HS-5 (cell line): ENCODE data around the gene AFG1L.
A peak's percentile ranks its signal among the peaks of the same experiment; 100 is the strongest.

Source experiments
- DNase-seq: peaks from one replicate; pipeline ENCODE4 v3.0.0-alpha.2; 2012; ENCODE audit warnings: low read depth

The AFG1L gene

DNA sequence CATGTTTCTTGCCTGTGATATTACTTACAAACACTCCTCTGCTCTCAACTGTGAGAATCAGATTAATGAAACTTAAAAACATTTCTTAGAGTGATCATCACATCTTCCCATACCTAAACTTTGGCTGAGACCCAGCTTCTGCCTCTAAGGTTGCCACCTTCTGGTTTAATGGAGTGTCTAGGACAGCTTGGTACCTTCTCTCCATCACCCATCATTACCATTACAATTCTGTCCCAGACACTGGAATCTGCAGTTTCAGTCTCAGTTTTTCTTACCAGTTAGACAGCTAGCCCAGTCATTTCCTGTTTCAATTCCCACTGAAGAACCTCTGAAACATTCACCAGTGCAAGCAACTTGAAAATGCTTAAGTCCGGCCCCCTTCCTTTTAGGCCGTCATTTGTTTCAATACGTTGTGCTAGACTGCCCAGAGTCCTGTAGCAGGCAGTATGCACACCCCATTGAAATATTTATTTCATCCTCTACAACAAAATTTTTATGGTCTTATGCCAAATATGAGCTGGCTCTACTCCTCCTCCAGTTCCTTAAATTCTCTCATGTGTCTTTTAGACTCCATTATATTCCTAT lies 158.8 kb downstream of the AFG1L start:
- DNase-seq: peak; percentile 11

DNA sequence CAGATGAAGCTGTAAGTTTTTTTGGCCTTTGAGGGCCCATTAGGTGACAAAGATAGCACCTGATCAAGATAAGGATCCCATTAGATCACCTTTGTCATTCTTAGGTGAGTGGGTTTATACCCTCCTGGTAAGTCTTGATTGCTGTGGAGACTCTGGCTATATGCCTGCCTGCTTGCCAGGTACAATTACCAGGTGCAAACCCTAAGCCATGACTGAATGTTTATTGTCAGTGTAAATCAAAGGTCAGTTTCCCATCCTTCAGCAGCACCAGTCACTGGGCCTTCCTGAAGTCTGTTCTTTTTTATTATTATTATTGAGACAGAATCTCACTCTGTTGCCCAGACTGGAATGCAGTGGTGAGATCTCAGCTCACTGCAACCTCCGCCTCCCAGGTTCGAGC lies 159.5 kb downstream of the AFG1L start:
- DNase-seq: no peak

DNA sequence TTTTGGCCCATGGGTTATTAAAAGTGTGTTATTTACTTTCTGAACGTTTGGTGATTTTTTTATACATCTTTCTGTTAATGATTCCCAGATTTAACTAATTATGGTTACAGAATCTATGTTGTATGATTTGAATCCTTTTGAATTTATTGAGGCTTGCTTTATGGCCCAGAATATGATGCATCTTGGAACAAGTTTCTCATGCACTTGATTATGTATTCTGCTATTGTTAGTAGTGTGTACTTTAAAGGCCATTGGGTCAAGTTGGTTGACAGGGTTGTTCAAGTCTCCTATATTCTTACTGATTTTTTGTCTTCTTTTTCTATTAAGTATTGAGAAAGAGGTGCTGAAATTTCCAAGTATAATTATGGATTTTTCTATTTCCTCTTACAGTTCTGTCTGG lies 160.8 kb downstream of the AFG1L start:
- no peak for DNase-seq

DNA sequence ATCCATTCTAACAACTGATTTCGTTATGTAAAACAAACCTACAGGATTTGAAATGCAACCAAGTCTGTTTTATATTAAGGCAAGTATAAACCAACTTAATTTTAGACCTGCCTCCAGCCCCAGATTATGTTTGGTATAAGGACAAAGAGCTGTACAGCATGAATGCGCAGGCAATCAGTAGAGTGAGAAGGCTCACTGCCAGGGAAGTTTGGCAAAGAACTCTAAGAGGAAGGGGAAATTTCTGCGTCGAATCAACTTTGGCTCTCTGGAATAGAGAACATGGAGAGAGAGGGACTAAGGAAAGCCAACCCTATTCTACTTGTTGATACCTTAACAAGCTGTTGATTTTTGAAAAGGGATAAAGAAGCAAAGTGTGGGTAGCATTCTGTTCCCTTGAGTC lies 168.9 kb downstream of the AFG1L start:
- DNase-seq: no peak

DNA sequence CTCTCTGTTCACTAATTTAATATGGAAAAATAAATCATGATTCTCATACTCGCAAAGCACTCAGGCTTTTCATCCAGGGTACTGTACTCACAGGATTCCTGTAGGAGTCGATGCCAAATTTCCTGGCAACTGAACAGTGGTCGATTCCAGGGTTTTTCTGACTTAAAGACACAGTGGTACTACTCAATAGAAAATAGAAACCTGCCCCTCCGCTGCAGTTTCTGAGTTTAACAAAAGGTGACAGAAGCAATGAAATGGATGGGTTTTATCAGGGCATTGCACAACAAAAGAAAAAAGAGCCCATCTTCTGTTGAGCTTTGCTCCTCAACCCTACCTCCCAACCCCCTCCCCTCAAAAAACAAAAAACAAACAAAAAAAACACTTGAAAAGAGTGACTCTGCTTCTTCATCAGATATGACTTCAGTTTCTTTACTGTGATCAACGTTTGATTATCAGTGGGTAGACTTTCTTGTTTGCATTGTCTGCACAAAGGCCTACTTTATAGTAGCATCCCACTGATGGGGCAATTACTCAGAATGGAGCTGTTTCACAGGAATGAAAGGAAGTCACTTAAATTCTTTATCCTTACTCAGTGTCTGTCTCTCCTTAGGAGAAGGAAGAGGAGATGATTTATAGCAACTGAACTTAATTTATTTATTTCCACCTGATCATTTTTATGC lies 169.7 kb downstream of the AFG1L start:
- DNase-seq: no peak

DNA sequence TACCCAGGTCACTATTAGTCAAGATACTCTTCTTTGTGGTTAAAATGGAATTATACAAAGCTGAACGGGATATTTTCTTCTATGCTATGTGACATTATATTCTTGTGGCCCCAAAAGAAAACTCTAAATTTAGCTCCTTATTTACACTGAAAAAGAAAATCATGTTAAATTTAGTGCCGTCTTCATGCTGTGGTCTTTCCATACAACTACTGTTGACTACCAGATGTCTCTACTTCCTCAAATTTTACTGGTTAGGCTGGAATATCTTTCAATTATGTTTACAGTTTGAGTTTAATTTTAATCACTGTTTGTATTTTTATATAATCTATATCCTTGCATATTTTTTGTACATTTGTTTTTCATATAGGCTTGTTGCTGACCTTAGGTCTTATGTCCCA lies 170.2 kb downstream of the AFG1L start:
- DNase-seq: no peak

DNA sequence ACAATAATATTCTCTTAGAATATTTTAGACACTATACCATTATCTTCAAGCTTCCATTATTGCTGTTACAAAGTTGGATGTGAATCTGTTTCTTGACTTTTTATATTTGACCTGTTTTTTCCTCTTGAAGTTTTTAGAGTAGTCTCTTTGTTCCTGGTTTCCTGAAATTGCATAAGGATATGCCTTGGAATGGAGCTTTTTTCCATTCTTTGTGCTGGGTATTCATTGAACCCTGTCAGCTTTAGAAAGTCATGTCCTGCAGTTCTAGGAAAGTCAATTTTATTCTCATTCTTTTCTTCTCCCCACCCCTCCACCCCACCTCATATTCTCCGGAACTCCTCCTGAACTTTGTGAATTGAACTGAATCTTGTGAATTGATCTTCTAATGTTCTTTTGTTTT lies 173.5 kb downstream of the AFG1L start:
- DNase-seq: no peak

DNA sequence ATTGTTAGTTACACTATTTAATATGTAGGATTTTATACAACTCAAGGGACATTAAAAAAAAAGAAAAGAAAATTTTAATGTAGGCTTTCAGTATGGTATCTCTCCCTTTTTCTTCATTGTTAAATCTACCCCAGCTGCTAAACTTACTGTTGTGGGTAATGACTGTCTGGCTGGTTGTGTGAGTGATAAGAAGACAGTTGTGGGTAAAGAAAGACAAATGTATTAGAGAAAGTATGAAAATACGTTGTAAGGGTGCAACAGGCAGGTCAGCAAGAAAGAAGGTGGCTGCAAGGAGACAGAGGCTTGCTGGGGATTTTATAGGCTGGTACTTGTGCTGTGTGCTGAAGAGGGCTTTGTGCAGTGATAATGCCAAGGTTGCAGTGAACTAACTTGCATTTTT lies 174.5 kb downstream of the AFG1L start:
- no peak for DNase-seq

DNA sequence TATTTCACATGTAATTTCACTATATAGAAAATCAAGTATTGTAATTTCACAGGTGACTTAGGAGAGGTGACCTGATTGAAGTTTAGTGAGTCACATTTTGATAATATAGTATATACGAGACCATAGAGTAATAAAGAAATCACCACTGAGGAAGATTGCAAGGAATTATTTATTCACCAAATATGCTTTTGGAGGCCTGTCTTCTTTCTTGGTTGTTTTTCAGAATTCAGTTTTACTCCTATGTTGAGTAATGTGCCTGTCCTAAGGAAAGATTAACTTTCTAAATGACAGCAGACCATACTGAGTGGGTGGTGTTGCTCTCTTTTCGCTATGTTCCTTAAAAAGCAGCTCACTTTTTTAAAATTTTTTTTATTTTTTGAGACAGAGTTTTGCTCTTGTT lies 178.3 kb downstream of the AFG1L start:
- DNase-seq: no peak

DNA sequence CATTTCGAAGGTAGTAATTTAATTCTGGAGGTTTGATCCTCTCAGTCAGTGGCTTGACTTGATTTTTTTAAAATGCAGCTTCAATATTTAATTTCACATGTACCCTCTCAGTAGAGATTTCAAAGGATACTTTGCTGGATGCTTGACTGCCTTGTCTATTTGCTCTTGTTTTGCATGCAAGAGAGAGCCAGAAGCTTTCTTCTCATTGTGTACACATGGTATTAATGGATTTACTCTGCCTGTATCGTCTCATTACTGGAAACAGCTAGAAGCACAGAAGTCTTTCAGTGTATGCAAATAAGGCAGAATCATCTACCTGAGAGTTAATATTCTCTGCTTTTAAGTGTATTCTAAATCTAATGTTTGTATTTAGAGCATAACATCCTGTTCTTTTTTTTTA lies 181.5 kb downstream of the AFG1L start:
- no peak for DNase-seq

DNA sequence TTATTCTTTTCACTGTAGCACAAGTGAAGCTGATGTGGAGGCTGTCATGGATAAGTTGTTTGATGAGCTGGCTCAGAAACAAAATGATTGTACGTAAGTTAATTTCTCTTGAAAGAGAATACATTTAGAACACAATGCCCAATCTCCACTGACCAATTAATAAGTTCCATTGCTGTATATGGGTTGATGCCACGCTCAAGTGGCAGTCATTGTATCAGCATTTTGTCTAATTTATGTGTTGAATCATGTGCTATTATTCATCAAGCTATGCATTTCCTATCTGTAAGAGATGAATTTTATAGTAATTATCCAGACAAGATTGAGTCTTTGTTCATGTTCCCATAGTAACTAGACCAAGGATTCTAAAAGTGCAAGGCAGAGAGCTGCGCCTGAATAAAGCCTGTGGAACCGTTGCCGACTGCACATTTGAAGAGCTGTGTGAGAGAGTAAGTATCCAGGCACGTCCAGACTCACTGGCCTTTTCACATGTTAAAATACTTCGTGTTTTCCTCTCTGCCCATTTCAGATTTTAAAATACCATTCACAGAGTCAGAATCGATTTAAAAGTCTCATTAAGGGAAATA lies 182.1 kb downstream of the AFG1L start:
- no peak for DNase-seq

DNA sequence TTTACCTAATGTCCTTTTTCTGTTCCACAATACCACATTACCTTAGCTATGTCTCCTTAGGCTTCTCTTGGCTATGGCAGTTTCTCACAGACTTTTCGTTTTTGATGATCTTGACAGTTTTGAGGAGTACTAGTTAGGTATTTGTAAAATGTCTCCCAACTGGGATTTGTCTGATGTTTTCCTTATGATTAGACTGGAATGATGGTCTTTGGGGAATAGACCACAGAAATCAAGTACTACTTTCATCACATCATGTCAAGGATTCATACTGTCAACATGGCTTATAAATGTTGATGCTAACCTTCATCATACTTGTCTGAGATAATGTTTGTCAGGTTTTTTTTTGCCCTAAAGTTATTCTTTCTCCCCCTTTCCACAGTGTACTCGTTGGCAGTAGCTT lies 187.7 kb downstream of the AFG1L start:
- DNase-seq: no peak

DNA sequence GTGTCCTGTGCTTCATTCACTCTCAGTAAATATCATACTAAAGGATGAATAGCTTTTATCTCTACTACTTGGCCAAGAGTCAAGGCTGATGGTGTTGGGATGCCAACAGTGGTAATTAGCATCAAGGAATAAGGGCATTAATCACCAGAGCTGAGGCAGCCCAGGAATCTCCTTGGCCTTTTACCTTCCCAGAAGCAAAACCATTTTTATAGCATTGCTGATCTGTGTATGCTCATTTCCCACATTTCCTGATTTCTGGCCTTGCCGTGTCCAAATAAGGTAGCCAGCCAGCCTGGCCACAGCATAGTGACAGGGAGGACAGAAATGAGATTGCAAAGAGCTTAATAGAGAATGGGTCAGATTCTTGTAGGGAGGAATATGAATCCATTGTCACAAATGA lies 189.2 kb downstream of the AFG1L start:
- DNase-seq: no peak

DNA sequence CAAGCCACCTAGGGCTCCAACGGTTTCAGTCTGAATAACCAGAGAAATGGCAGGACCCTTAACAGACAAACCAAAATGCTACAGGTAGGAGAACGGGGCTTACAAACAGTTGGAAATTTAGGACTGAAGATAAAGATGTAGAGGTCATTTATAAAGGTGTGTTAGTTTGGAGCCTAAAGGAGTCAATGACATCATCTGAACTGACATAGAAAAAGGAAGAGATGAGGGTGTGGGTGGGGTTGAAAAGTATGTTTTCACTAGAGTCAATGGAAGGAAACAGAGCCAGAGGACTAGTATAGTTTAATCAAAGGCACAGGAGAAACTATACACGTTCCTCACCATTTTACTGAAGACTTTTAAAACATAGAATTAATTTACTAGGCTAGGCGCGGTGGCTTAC lies 194.8 kb downstream of the AFG1L start:
- no peak for DNase-seq

DNA sequence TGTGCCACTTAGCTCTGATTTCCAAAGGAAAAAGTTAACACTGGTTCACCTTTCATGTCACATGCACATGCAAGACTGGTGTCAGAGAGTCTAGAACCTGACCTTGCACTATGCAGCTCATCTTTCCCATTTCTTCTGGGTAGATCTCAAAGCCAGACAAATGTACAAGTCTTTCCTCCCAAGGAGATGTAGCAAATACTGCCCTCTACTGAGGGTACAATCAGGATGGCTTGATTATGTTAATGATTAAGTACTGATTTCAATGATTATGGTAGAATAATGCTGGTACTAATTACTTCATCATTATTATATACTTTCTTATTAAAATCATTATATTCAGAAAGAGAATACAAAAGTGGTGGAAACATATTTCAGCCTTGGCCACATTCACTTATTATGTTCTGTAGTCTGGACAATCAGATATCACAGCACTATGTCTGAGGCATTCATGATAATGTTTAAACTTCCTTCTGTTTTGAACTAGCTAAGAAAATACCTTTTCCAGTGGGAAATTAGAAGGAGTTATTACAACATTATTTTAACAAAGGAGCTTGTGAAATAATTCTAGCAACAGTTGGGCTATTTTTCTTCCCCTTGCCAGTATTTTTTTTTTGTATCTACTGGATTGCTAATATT lies 197.4 kb downstream of the AFG1L start:
- DNase-seq: peak; percentile 13

DNA sequence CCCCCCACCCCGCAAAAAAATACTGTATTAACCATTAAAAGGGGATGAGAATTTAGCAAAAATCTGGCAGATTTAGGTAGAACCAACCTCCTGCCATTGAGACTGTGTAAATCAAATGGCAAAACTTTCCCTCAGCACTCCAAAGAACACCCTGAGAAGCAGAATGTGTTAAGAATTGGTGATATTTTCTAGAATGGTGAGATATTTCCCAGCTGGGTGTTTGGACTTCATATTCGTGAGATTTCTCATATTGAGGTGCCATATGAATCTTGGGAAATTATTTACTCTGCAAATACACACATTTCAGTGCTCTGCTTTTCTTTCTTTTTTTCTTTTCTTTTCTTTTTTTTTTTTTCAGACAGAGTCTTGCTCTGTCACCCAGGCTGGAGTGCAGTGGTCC lies 199.6 kb downstream of the AFG1L start:
- no peak for DNase-seq

DNA sequence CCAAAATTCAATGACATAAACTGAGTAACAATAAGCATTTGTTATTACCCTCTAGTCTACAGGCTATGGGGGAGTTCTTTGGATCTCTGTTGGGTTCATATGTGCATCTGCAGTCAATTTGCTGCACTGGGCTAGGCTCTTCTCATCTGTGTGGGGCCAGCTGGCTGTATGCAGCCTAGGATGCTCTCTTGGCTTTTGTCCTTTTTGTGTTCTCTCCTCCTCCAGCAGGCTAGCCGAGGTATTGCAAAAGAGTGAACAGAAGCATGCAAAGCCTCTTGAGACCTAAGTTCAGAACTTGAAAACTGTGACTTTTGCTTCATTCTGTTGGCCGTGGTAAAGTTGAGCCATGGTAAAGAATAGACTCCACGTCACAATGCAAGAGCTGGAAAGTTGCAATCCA lies 203.0 kb downstream of the AFG1L start:
- no peak for DNase-seq

DNA sequence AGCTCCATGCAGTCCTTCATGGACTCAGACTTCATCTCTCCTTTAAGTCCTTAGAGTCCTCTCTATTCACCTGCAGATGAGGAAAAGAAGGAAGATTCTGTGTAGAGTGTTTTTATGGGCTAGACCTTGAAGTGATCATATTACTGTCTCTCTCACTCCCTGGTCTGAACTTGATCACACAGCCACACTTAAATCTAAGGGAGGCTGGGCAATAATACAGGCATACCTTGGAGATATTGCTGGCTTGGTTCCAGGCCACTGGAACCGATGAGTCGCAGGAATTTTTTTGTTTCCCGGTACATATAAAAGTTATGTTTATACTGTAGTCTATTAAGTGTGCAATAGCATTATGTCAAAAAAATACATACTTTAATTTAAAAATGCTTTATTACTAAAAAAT lies 206.7 kb downstream of the AFG1L start:
- no peak for DNase-seq

DNA sequence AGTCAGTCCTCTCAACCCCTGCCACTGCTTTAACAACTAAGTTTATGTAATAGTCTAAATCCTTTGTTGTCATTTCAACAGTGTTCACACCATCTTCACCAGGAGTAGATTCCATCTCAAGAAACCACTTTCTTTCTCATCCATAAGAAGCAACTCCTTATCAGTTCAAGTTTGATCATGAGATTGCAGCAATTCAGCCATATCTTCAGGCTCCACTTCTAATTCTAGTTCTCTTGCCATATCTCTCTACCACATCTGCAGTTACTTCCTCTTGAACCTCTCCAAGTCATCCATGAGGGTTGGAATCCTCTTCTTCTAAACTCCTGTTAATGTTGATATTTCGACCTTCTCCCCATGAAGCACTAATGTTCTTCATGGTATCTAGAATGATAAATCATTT lies 208.0 kb downstream of the AFG1L start:
- DNase-seq: no peak

DNA sequence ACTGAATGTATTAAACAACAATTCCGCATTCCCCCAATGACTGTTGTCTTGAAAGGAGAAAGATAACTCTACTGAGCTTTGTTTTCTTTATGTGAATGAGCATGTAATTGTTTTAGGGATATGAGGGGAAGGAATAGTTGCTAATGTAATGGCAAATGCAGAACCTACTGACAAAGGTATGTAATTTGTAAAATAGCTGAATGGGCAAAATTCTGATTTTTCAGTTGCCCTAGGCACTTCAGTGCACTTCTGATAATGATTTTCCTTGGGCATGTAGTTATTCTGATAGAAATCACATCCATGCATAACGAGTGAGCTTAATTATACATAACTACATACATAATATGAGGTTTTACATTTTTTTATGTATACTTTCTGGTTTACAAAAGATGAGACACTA lies 212.5 kb downstream of the AFG1L start:
- no peak for DNase-seq

DNA sequence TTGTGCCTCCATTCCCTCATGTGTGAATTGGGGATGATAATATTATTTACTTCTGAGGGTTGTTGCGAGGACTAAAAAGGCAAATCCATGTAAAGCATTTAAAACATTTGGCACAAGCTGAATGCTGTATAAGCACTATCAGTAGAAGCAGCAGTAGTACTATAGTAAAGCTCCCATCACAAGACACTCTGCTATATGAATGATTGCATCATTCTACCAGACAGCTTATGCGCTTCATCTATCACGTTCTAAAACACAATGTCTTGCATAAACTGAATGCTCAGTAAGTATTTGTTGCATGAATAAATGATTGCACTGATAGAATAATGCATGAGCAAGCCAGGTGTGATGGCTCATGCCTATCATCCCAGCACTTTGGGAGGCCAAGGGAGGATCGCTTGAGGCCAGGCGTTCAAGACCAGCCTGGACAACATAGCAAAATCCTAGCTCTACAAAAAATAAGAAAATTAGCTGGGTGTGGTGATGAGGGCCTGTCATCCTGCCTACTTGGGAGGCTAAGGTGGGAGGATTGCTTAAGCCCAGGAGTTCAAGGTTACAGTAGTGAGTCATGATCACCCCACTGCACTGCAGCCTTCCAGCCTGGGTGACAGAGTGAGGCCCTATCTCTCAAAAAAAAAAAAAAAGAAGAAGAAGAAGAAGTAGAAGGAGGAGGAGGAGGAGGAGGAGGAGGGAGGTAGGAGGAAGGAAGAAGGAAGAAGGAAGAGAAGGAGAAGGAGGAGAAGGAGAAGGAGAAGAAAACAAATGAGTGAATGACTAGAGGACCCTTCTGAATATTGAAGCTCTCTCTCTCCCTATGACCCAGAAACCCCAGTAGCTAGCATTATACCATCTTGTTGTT lies 215.8 kb downstream of the AFG1L start:
- no peak for DNase-seq

DNA sequence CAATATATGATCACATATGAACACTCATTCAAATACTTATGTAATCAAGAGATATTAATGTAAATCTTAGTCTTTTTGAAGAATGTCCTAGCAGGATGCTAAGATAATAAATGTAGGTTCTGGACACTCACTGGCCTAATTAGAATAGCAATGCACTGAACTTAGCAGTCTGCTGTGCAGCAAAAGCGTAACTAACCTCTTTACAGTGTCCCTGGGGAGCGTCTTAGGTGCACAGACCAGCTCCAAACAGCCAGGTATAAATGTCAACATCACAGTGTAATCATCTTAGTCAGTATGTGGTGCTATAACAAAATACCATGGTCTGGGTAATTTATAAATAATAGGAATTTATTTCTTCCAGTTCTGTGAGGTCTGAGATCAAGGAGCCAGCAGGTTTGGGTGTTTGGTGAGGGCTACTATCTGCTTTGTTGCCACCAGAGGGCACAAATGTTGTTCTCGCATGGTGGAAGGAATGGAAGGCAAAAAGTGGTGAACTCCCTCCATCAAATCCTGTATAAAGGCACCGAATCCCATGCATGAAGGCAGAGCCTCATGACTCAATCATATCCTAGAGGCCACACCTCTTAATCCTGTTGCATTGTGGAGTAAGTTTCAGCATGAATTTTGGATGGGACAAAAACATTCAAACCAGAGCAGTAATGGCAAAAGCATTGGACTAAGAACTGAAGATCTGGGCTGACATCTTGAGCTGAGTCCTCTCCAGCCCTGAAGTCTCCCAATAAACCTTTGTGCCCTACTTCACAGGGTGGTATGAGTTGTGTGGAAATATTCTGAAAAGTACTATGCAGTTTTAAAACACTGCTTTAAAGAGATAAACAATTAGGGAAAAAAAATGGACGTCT lies 224.1 kb downstream of the AFG1L start:
- no peak for DNase-seq
